Esophagus muscularis mucosa (tissue), 4 donors: ENCODE results near the gene MARF1. TPM values are rescaled to one million over a fixed set of nuclear protein-coding genes. Genes with fewer than 3 reads are reported as not detected.

Experiments used
- DNase-seq: peaks from one replicate; pipeline ENCODE4 v3.0.0-alpha.2; 2017; ENCODE audit errors: extremely low spot score
- H3K27ac ChIP-seq, 4 donors: fragments of 200-600 bp; sonication (generic); replicated peaks in 1 of 4; 1 replicate in 3 of 4; 2 replicates in 1 of 4; pipeline ENCODE4 v1.5.1; 2016 to 2019; ENCODE audit warnings: mild to moderate bottlenecking in 1 of 4
- H3K27me3 ChIP-seq, 4 donors: fragments of 200-600 bp; sonication (generic); one replicate each; pipeline versions ENCODE4 v1.5.1 to v1.6.0; 2016 to 2019
- H3K36me3 ChIP-seq, 4 donors: fragments of 200-600 bp; sonication (generic); one replicate each; pipeline ENCODE4 v1.5.1; 2016 to 2019
- H3K4me1 ChIP-seq, 4 donors: fragments of 200-600 bp; sonication (generic); one replicate each; pipeline ENCODE4 v1.5.1; 2016 to 2019
- H3K4me3 ChIP-seq, 4 donors: fragments of 200-600 bp; sonication (generic); 1 replicate in 2 of 4; 2 replicates in 2 of 4; pipeline ENCODE4 v1.5.1; 2016 to 2019; ENCODE audit warnings: mild to moderate bottlenecking in 4 of 4, moderate library complexity in 1 of 4
- H3K9me3 ChIP-seq, 4 donors: fragments of 200-600 bp; sonication (generic); 1 replicate in 3 of 4; 2 replicates in 1 of 4; pipeline ENCODE4 v1.5.1; 2016 to 2019
- EP300 ChIP-seq: sonication (generic); formaldehyde crosslinking; IDR thresholded peaks from one replicate; pipeline ENCODE4 v1.6.1; 2017; ENCODE audit warnings: antibody characterized with exemption
- POLR2A ChIP-seq: fragments of 450-650 bp; IDR thresholded peaks from one replicate; pipeline ENCODE4 v1.6.1; 2017; ENCODE audit warnings: antibody characterized with exemption, moderate library complexity, mild to moderate bottlenecking, low read depth
- POLR2AphosphoS5 ChIP-seq, 2 donors: sonication (generic); formaldehyde crosslinking; IDR thresholded peaks; one replicate each; pipeline ENCODE4 v1.6.1; 2017; ENCODE audit warnings: antibody characterized with exemption in 2 of 2
- WGBS: methylation state at CpG from one replicate; pipeline ENCODE4 v1.1.5; 2018; 5-methylcytosine and 5-hydroxymethylcytosine counted together
- intact Hi-C: fragments of 100-400 bp; cut with DNase I; formaldehyde crosslinking; loops from one replicate; pipeline ENCODE4 v1.15.1; 2023
- total RNA-seq, 4 donors: library from RNA; depleted of rRNA; stranded (reverse); fragments of >200 nt; gene quantifications; one replicate each; pipeline versions ENCODE4 v1.1.0 to v1.2.1, GENCODE V29; 2016
- TF ChIP-seq, protein P1 (sequence below), 3 experiments: fragments of 200-600 bp in 2 of 3; fragments of 450-650 bp in 1 of 3; sonication (generic) in 2 of 3; IDR thresholded peaks; one replicate each; pipeline ENCODE4 v1.5.1; 2017 to 2019; ENCODE audit warnings: antibody characterized with exemption in 3 of 3, mild to moderate bottlenecking in 2 of 3, moderate library complexity in 1 of 3

The MARF1 gene
- total RNA-seq, 4 donors from 2014 or later = 36.6 to 57.3 (median 52.0) TPM

- 57% methylated on average over 5 of the region's 5 CpGs for WGBS
- TF ChIP-seq POLR2AphosphoS5 (IDR thresholded peaks at IDR 0.05) (no peak), POLR2A (no peak), EP300 (no peak)
- TF ChIP-seq, protein P1, sequence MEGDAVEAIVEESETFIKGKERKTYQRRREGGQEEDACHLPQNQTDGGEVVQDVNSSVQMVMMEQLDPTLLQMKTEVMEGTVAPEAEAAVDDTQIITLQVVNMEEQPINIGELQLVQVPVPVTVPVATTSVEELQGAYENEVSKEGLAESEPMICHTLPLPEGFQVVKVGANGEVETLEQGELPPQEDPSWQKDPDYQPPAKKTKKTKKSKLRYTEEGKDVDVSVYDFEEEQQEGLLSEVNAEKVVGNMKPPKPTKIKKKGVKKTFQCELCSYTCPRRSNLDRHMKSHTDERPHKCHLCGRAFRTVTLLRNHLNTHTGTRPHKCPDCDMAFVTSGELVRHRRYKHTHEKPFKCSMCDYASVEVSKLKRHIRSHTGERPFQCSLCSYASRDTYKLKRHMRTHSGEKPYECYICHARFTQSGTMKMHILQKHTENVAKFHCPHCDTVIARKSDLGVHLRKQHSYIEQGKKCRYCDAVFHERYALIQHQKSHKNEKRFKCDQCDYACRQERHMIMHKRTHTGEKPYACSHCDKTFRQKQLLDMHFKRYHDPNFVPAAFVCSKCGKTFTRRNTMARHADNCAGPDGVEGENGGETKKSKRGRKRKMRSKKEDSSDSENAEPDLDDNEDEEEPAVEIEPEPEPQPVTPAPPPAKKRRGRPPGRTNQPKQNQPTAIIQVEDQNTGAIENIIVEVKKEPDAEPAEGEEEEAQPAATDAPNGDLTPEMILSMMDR (IDR thresholded peaks at IDR 0.05) = no peak
- no peaks in the 10 kb centered on the region for H3K36me3 ChIP-seq
- peak overlapping the region; percentile 13 to 73 (median 48) for H3K27ac ChIP-seq
- no peak for DNase-seq
- no peaks in the 10 kb centered on the region for H3K27me3 ChIP-seq
- no peak overlapping the region for H3K4me3 ChIP-seq
- no peaks in the 10 kb centered on the region for H3K9me3 ChIP-seq
- intact Hi-C loops = no loop called here
- peaks cover 0 to 22% (median 19%) of the 10 kb centered on the region in 4 donors for H3K4me1 ChIP-seq
Measured at GRCh38 chr16:15544405-15544804, 98.5 kb downstream of the MARF1 start.

Other genes with a start within 250 kb of the MARF1 start
- 1 to 10 TPM; 6.6 to 9.5 (median 9.3) TPM for gene MPV17L, start 247.4 kb downstream of the MARF1 start, total RNA-seq
- 100 to 1,000 TPM in 2 of 4 donors, 10 to 100 TPM in 2; 75.6 to 103 (median 92.9) TPM for gene BMERB1, start 208.6 kb downstream of the MARF1 start, total RNA-seq
- gene NDE1, start 7.1 kb upstream of the MARF1 start, total RNA-seq = 10 to 100 TPM; 46.1 to 94.9 (median 70.1) TPM
- over 10,000 TPM in 3 of 4 donors, 1,000 to 10,000 TPM in 1; 9,583 to 20,476 (median 14,208) TPM for gene MYH11, start 213.9 kb upstream of the MARF1 start, total RNA-seq
- gene CEP20, start 245.4 kb upstream of the MARF1 start, total RNA-seq = 10 to 100 TPM; 25.2 to 36.1 (median 32.0) TPM